Activated T-helper 2 cell treated with anti-CD3 and anti-CD28 coated beads, Interferon-gamma antibody, Interleukin-2, Interleukin-4, amounts not matched to agents 10 μg/mL and 5 μg/mL and 100 μg/mL, durations not matched to agents 14 hours and 24 hours and 36 hours (primary cell): ENCODE results near the gene TEDC1. TPM values are rescaled to one million over a fixed set of nuclear protein-coding genes. Genes with fewer than 3 reads are reported as not detected.
A peak's percentile ranks its signal among the peaks of the same experiment; 100 is the strongest.

Source experiments
- DNase-seq: peaks from one replicate; pipeline ENCODE4 v3.0.0; 2021; ENCODE audit warnings: low spot score
- H3K27ac Mint-ChIP-seq: one replicate; pipeline ENCODE4 v1.8.0; 2021; ENCODE audit warnings: mixed read lengths
- H3K27me3 Mint-ChIP-seq: one replicate; pipeline ENCODE4 v1.8.0; 2021; ENCODE audit warnings: low read depth, mixed read lengths
- H3K36me3 Mint-ChIP-seq: one replicate; pipeline ENCODE4 v1.8.0; 2021; ENCODE audit warnings: low read depth, mixed read lengths
- H3K4me1 Mint-ChIP-seq: one replicate; pipeline ENCODE4 v1.8.0; 2021; ENCODE audit warnings: low read depth, mixed read lengths
- H3K4me3 Mint-ChIP-seq: one replicate; pipeline ENCODE4 v1.8.0; 2021; ENCODE audit warnings: low read depth, mild to moderate bottlenecking, moderate library complexity, mixed read lengths
- H3K9me3 Mint-ChIP-seq: one replicate; pipeline ENCODE4 v1.8.0; 2021; ENCODE audit warnings: mixed read lengths
- intact Hi-C: fragments of 100-400 bp; cut with micrococcal nuclease; formaldehyde crosslinking; loops from one replicate; pipeline ENCODE4 v1.15.1; 2023
- total RNA-seq: library from RNA; stranded (reverse); gene quantifications from 2 replicates; pipeline ENCODE4 v1.2.3, GENCODE V29; 2022

Gene TEDC1
- total RNA-seq, 1 donor from 2014 or later, result 38.2 TPM

- peak within 1 kb of the TSS; percentile 79 for H3K27ac Mint-ChIP-seq
- no peaks in the 10 kb centered on the region for H3K9me3 Mint-ChIP-seq
- peak within 1 kb of the TSS; percentile 85 for H3K4me3 Mint-ChIP-seq
- no peak for DNase-seq
- no peaks in the 10 kb centered on the region for H3K27me3 Mint-ChIP-seq
- intact Hi-C loops, result loop anchor here (5.0 to 10.0 kb wide), 2 partner anchors 69 to 692 kb away; partner anchors contain the start of genes AKT1 and MTA1
- peaks cover 23% of the 10 kb centered on the region for H3K4me1 Mint-ChIP-seq
- H3K36me3 Mint-ChIP-seq, result peaks cover 6% of the 10 kb centered on the region
Measured at GRCh38 chr14:105486163-105486973, 4.7 kb upstream of the TEDC1 start, which contains the start of gene CRIP1. Gene CRIP1, plus strand, starts transcription at chr14:105486886. Its CDS starts 374 bp downstream, at chr14:105487260.

GRCh38 chr14:105486974-105487448 lies 4.0 kb upstream of the TEDC1 start:
- Mint-ChIP-seq H3K4me1 (peaks cover 23% of the 10 kb centered on the region), H3K9me3 (no peaks in the 10 kb centered on the region), H3K27me3 (no peaks in the 10 kb centered on the region), H3K4me3 (peak overlapping the region; percentile 52), H3K27ac (peak overlapping the region; percentile 52), H3K36me3 (peaks cover 6% of the 10 kb centered on the region)
- DNase-seq, result peak; percentile 44
- intact Hi-C loops, result loop anchor here (5.0 to 10.0 kb wide), 2 partner anchors 70 to 692 kb away; partner anchors contain the start of genes AKT1 and MTA1

GRCh38 chr14:105487449-105487985 lies 3.5 kb upstream of the TEDC1 start:
- Mint-ChIP-seq H3K9me3 (no peaks in the 10 kb centered on the region), H3K27ac (peak overlapping the region; percentile 79), H3K27me3 (no peaks in the 10 kb centered on the region), H3K4me3 (peak overlapping the region; percentile 85), H3K4me1 (peaks cover 20% of the 10 kb centered on the region), H3K36me3 (peaks cover 6% of the 10 kb centered on the region)
- intact Hi-C loops, result loop anchor here (5.0 to 10.0 kb wide), 2 partner anchors 70 to 693 kb away; partner anchors contain the start of genes AKT1 and MTA1
- peak; percentile 74 for DNase-seq

GRCh38 chr14:105487986-105488777 lies 2.9 kb upstream of the TEDC1 start:
- peaks cover 19% of the 10 kb centered on the region for H3K4me1 Mint-ChIP-seq
- H3K27me3 Mint-ChIP-seq, result no peaks in the 10 kb centered on the region
- peak overlapping the region; percentile 85 for H3K4me3 Mint-ChIP-seq
- no peak for DNase-seq
- intact Hi-C loops, result loop anchor here (5.0 to 10.0 kb wide), 2 partner anchors 71 to 693 kb away; partner anchors contain the start of genes AKT1 and MTA1
- H3K36me3 Mint-ChIP-seq, result peaks cover 6% of the 10 kb centered on the region
- peak overlapping the region; percentile 79 for H3K27ac Mint-ChIP-seq
- no peaks in the 10 kb centered on the region for H3K9me3 Mint-ChIP-seq

- DNase-seq, result no peak
- intact Hi-C loops, result loop anchor here (5.0 to 10.0 kb wide), 2 partner anchors 72 to 694 kb away; partner anchors contain the start of genes AKT1 and MTA1
- peak overlapping the region; percentile 83 for H3K27ac Mint-ChIP-seq
- H3K27me3 Mint-ChIP-seq, result no peaks in the 10 kb centered on the region
- no peaks in the 10 kb centered on the region for H3K9me3 Mint-ChIP-seq
- H3K4me3 Mint-ChIP-seq, result peak overlapping the region; percentile 85
- H3K36me3 Mint-ChIP-seq, result peaks cover 6% of the 10 kb centered on the region
- H3K4me1 Mint-ChIP-seq, result peaks cover 19% of the 10 kb centered on the region
Measured at GRCh38 chr14:105488781-105489541, 2.1 kb upstream of the TEDC1 start.

- H3K36me3 Mint-ChIP-seq, result peaks cover 6% of the 10 kb centered on the region
- no peaks in the 10 kb centered on the region for H3K9me3 Mint-ChIP-seq
- H3K4me1 Mint-ChIP-seq, result peaks cover 12% of the 10 kb centered on the region
- peak overlapping the region; percentile 76 for H3K4me3 Mint-ChIP-seq
- intact Hi-C loops, result loop anchor here (1.0 to 10.0 kb wide), 8 partner anchors 15 to 695 kb away; partner anchors contain the start of genes AKT1, CDCA4, CRIP2 and MTA1
- H3K27me3 Mint-ChIP-seq, result no peaks in the 10 kb centered on the region
- H3K27ac Mint-ChIP-seq, result peak overlapping the region; percentile 83
- DNase-seq, result peak; percentile 83
Measured at GRCh38 chr14:105489542-105490266, 1.3 kb upstream of the TEDC1 start.

GRCh38 chr14:105490267-105490571 lies 827 bp upstream of the TEDC1 start:
- H3K4me3 Mint-ChIP-seq, result peak overlapping the region; percentile 76
- intact Hi-C loops, result loop anchor here (1.0 to 5.0 kb wide), 6 partner anchors 15 to 557 kb away; partner anchors contain the start of genes CDCA4 and CRIP2
- H3K27me3 Mint-ChIP-seq, result no peaks in the 10 kb centered on the region
- peaks cover 6% of the 10 kb centered on the region for H3K36me3 Mint-ChIP-seq
- H3K27ac Mint-ChIP-seq, result no peak overlapping the region
- peaks cover 12% of the 10 kb centered on the region for H3K4me1 Mint-ChIP-seq
- H3K9me3 Mint-ChIP-seq, result no peaks in the 10 kb centered on the region
- DNase-seq, result no peak

DNA sequence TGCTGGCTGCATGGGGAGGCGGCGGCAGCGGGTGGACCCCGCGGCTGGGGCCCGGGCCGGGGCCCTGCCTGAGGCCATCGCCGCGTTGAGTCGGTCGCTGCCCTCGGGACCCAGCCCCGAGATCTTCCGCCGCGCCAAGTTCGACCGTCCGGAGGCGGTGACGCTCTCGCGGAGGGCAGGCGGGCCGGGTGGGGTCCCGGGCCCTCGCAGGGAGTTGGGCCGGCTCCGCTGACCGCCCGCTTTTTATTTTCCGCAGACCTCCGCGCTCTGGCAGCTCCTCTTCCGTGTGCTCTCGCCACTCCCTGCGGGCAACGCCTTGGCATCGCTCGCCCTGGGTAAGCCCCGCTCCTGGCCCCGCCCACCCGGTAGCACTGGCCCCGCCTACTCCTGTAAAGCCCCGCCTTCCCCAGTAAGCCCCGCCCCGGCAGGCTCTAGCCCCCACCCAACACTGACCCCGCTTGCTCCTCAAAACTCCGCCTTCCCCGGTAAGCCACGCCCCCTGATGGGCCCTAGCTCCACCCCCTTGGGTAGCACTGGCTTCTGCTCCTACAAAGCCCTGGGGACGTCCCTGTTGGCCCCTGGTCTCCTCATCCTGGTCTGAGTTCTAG lies 424 bp downstream of the TEDC1 start:
- intact Hi-C loops, result loop anchor here (1.0 to 5.0 kb wide), 8 partner anchors 9 to 559 kb away; partner anchors contain the start of genes BRF1, CDCA4, CRIP2 and TEX22
- Mint-ChIP-seq H3K27ac (peak overlapping the region; percentile 90), H3K9me3 (no peaks in the 10 kb centered on the region), H3K36me3 (peaks cover 6% of the 10 kb centered on the region), H3K27me3 (no peaks in the 10 kb centered on the region), H3K4me1 (peaks cover 12% of the 10 kb centered on the region), H3K4me3 (peak overlapping the region; percentile 85)
- DNase-seq, result peak; percentile 87

GRCh38 chr14:105492031-105492970 lies 1.3 kb downstream of the TEDC1 start:
- intact Hi-C loops, result loop anchor here (5.0 kb wide), 2 partner anchors 175 to 470 kb away; partner anchors contain the start of gene CDCA4
- H3K4me1 Mint-ChIP-seq, result peaks cover 12% of the 10 kb centered on the region

More at GRCh38 chr14:105492031-105492970, 1.3 kb downstream of the TEDC1 start:
- Mint-ChIP-seq H3K4me3 (peak overlapping the region; percentile 85), H3K27ac (peak overlapping the region; percentile 90), H3K9me3 (no peaks in the 10 kb centered on the region), H3K27me3 (no peaks in the 10 kb centered on the region), H3K36me3 (peaks cover 6% of the 10 kb centered on the region)
- no peak for DNase-seq
